ENCODE results near the gene USP25. TPM values are rescaled to one million over a fixed set of nuclear protein-coding genes. Genes with fewer than 3 reads are reported as not detected.
"Not testable (repeated sequence)": the region's sequence is repeated elsewhere in the genome, so short reads cannot be mapped to it uniquely, and the experiment has no call there.

Gene USP25
- polyA plus RNA-seq, 3 donors from 2014 or later = 9.6 to 12.1 (median 9.8) TPM

- peaks cover 0 to 4% (median 0%) of the 10 kb centered on the region in 3 donors for H3K36me3 Mint-ChIP-seq
- DNase-seq = no peak
- H3K27me3 Mint-ChIP-seq (ENCODE audit: low read depth in 3 of 3) = peaks cover 0 to 6% (median 3%) of the 10 kb centered on the region in 3 donors
- no peak overlapping the region for H3K27ac Mint-ChIP-seq
- H3K9me3 Mint-ChIP-seq = no peaks in the 10 kb centered on the region
- H3K4me3 Mint-ChIP-seq = no peak overlapping the region
- no peaks in the 10 kb centered on the region for H3K4me1 Mint-ChIP-seq
These were observed 16.4 kb upstream of the USP25 start for GRCh38 chr21:15713412-15713811.

GRCh38 chr21:15718711-15719110, 11.1 kb upstream of the USP25 start:
- Mint-ChIP-seq H3K27ac (no peak overlapping the region), H3K9me3 (peaks cover 0 to 5% (median 0%) of the 10 kb centered on the region in 6 donors), H3K4me3 (no peak overlapping the region), H3K27me3 (ENCODE audit: low read depth in 3 of 3) (peaks cover 0 to 7% (median 4%) of the 10 kb centered on the region in 3 donors), H3K36me3 (peaks cover 0 to 4% (median 0%) of the 10 kb centered on the region in 3 donors), H3K4me1 (no peaks in the 10 kb centered on the region)
- no peak for DNase-seq

- H3K4me3 Mint-ChIP-seq = no peak overlapping the region
- peaks cover 0 to 7% (median 4%) of the 10 kb centered on the region in 3 donors for H3K27me3 Mint-ChIP-seq (ENCODE audit: low read depth in 3 of 3)
- H3K27ac Mint-ChIP-seq = no peak overlapping the region
- H3K9me3 Mint-ChIP-seq = peaks cover 0 to 5% (median 0%) of the 10 kb centered on the region in 6 donors
- H3K36me3 Mint-ChIP-seq = peaks cover 0 to 4% (median 0%) of the 10 kb centered on the region in 3 donors
- no peak for DNase-seq
- H3K4me1 Mint-ChIP-seq = no peaks in the 10 kb centered on the region
These were observed 9.8 kb upstream of the USP25 start for GRCh38 chr21:15719976-15720375.

GRCh38 chr21:15722591-15723324, 7.0 kb upstream of the USP25 start:
- Mint-ChIP-seq H3K4me1 (no peaks in the 10 kb centered on the region), H3K27ac (no peak overlapping the region), H3K36me3 (peaks cover 0 to 4% (median 0%) of the 10 kb centered on the region in 3 donors), H3K9me3 (peaks cover 0 to 5% (median 0%) of the 10 kb centered on the region in 6 donors), H3K27me3 (ENCODE audit: low read depth in 3 of 3) (peaks cover 0 to 7% (median 4%) of the 10 kb centered on the region in 3 donors), H3K4me3 (no peak overlapping the region)
- DNase-seq = no peak

GRCh38 chr21:15725949-15726348, 3.8 kb upstream of the USP25 start:
- Mint-ChIP-seq H3K36me3 (peaks cover 0 to 4% (median 0%) of the 10 kb centered on the region in 3 donors), H3K27me3 (ENCODE audit: low read depth in 3 of 3) (peaks cover 6 to 11% (median 9%) of the 10 kb centered on the region in 3 donors), H3K4me3 (no peak overlapping the region), H3K9me3 (peaks cover 0 to 5% (median 0%) of the 10 kb centered on the region in 6 donors), H3K4me1 (peaks cover 6 to 11% of the 10 kb centered on the region in 2 donors), H3K27ac (no peak overlapping the region)
- no peak for DNase-seq

GRCh38 chr21:15728046-15728445, 1.7 kb upstream of the USP25 start:
- H3K9me3 Mint-ChIP-seq = no peaks in the 10 kb centered on the region
- no peak overlapping the region for H3K27ac Mint-ChIP-seq
- no peak overlapping the region for H3K4me3 Mint-ChIP-seq
- H3K27me3 Mint-ChIP-seq (ENCODE audit: low read depth in 3 of 3) = peaks cover 7 to 11% (median 7%) of the 10 kb centered on the region in 3 donors
- no peak for DNase-seq
- H3K4me1 Mint-ChIP-seq = peaks cover 24 to 32% of the 10 kb centered on the region in 2 donors
- H3K36me3 Mint-ChIP-seq = no peaks in the 10 kb centered on the region

- H3K36me3 Mint-ChIP-seq = no peaks in the 10 kb centered on the region
- H3K4me3 Mint-ChIP-seq = peak overlapping the region; percentile 76 to 89 (median 86)
- no peak for DNase-seq
- peaks cover 35 to 45% of the 10 kb centered on the region in 2 donors for H3K4me1 Mint-ChIP-seq
- H3K27me3 Mint-ChIP-seq (ENCODE audit: low read depth in 3 of 3) = peaks cover 7 to 11% (median 11%) of the 10 kb centered on the region in 3 donors
- H3K9me3 Mint-ChIP-seq = no peaks in the 10 kb centered on the region
- H3K27ac Mint-ChIP-seq = peak overlapping the region; percentile 66 to 84 (median 78)
These were observed 472 bp upstream of the USP25 start for GRCh38 chr21:15729346-15729673.

- Mint-ChIP-seq H3K4me3 (peak overlapping the region; percentile 89 to 97 (median 94)), H3K27ac (peak overlapping the region; percentile 78 to 94 (median 93)), H3K27me3 (ENCODE audit: low read depth in 3 of 3) (peaks cover 7 to 11% (median 11%) of the 10 kb centered on the region in 3 donors), H3K9me3 (no peaks in the 10 kb centered on the region), H3K36me3 (no peaks in the 10 kb centered on the region), H3K4me1 (peaks cover 47 to 59% of the 10 kb centered on the region in 2 donors)
- no peak for DNase-seq
These were observed 881 bp downstream of the USP25 start for GRCh38 chr21:15730484-15731242.

- Mint-ChIP-seq H3K4me3 (peak overlapping the region; percentile 89 to 97 (median 94)), H3K36me3 (no peaks in the 10 kb centered on the region), H3K9me3 (no peaks in the 10 kb centered on the region), H3K4me1 (peaks cover 53 to 64% of the 10 kb centered on the region in 2 donors), H3K27ac (peak overlapping the region; percentile 78 to 94 (median 93)), H3K27me3 (ENCODE audit: low read depth in 3 of 3) (peaks cover 7 to 11% (median 11%) of the 10 kb centered on the region in 3 donors)
- peak in 1 of 3 donors; percentile 14 for DNase-seq
These were observed 1.4 kb downstream of the USP25 start for GRCh38 chr21:15731243-15731613.

- Mint-ChIP-seq H3K4me1 (peaks cover 61 to 76% of the 10 kb centered on the region in 2 donors), H3K9me3 (no peaks in the 10 kb centered on the region), H3K27me3 (ENCODE audit: low read depth in 3 of 3) (peaks cover 7 to 11% (median 11%) of the 10 kb centered on the region in 3 donors), H3K4me3 (peak overlapping the region; percentile 89 to 97 (median 94)), H3K27ac (peak overlapping the region; percentile 78 to 94 (median 92)), H3K36me3 (no peaks in the 10 kb centered on the region)
- DNase-seq = peak; percentile 70 to 72 (median 72)
These were observed 2.7 kb downstream of the USP25 start for GRCh38 chr21:15732290-15732995.

- H3K9me3 Mint-ChIP-seq = no peaks in the 10 kb centered on the region
- H3K36me3 Mint-ChIP-seq = no peaks in the 10 kb centered on the region
- no peak for DNase-seq
- H3K27ac Mint-ChIP-seq = peak overlapping the region; percentile 78 to 93 (median 92)
- H3K4me1 Mint-ChIP-seq = peaks cover 66 to 82% of the 10 kb centered on the region in 2 donors
- peaks cover 7 to 11% (median 11%) of the 10 kb centered on the region in 3 donors for H3K27me3 Mint-ChIP-seq (ENCODE audit: low read depth in 3 of 3)
- H3K4me3 Mint-ChIP-seq = peak overlapping the region; percentile 80 to 97 (median 94)
These were observed 3.2 kb downstream of the USP25 start for GRCh38 chr21:15732996-15733329.

GRCh38 chr21:15735409-15735808, 5.6 kb downstream of the USP25 start:
- Mint-ChIP-seq H3K36me3 (no peaks in the 10 kb centered on the region), H3K27ac (peak overlapping the region in 5 of 6 donors; percentile 20 to 79 (median 49)), H3K4me3 (peak overlapping the region; percentile 2 to 70 (median 38)), H3K4me1 (peaks cover 86 to 99% of the 10 kb centered on the region in 2 donors), H3K27me3 (ENCODE audit: low read depth in 3 of 3) (peaks cover 3 to 11% (median 6%) of the 10 kb centered on the region in 3 donors), H3K9me3 (no peaks in the 10 kb centered on the region)
- no peak for DNase-seq

GRCh38 chr21:15735931-15736330, 6.1 kb downstream of the USP25 start:
- peak overlapping the region; percentile 71 to 89 (median 80) for H3K27ac Mint-ChIP-seq
- H3K4me3 Mint-ChIP-seq = peak overlapping the region; percentile 38 to 70 (median 54)
- not testable (repeated sequence) for H3K36me3 Mint-ChIP-seq; H3K27me3 Mint-ChIP-seq (ENCODE audit: low read depth in 3 of 3); H3K9me3 Mint-ChIP-seq
- peak in 1 of 3 donors; percentile 14 for DNase-seq
- peaks cover 89 to 100% of the 10 kb centered on the region in 2 donors for H3K4me1 Mint-ChIP-seq
